Measurements from ENCODE around the gene LAMTOR2. TPM values are rescaled to one million over a fixed set of nuclear protein-coding genes. Genes with fewer than 3 reads are reported as not detected.

Gene LAMTOR2
- total and polyA plus RNA-seq, 2 of the 8 experiments (the other 6 are each of a cell fraction or from before 2014, with no cell fraction given) = 54.7 to 122 TPM

GRCh38 chr1:156074661-156075060, 20.1 kb downstream of the LAMTOR2 start:
- Histone ChIP-seq H2BK15ac (ENCODE audit: low read length) (0 out of 2 replicates have a peak overlapping the region, but pooled peaks have one; percentile 88), H2AK5ac (ENCODE audit: low read depth, low read length) (no peak overlapping the region), H3K56ac (replicated peaks; ENCODE audit: insufficient read length, low read depth, low read length) (no peak overlapping the region), H4K5ac (ENCODE audit: insufficient read length, low read depth, low read length) (peak overlapping the region; percentile 33), H2BK120ac (replicated peaks; ENCODE audit: low read depth, low read length) (no peak overlapping the region), H3K14ac (ENCODE audit: insufficient read length) (no peak overlapping the region), H3K23ac (ENCODE audit: insufficient read length) (no peak overlapping the region), H3K18ac (ENCODE audit: extremely low read depth, low read length) (peak overlapping the region; percentile 66; the same call in 1 of the 2 replicates), H2BK5ac (ENCODE audit: low read depth, low read length) (peak overlapping the region; percentile 54; the same call in 1 of the 2 replicates), H3K4me3 (ENCODE audit: extremely low read depth in 1 of 4, insufficient read depth in 2 of 4, low read depth in 3 of 4, low read length in 4 of 4) (peak overlapping the region in 1 of 4 experiments; percentile 18; a peak in 2 of 8 replicates), H3K4me1 (replicated peaks in 1 of 4; ENCODE audit: control insufficient read depth in 3 of 4, insufficient read depth in 4 of 4, low read length in 3 of 4) (peaks cover 24 to 62% (median 48%) of the 10 kb centered on the region in 4 experiments), H2BK20ac (ENCODE audit: low read length) (0 out of 2 replicates have a peak overlapping the region, but pooled peaks have one; percentile 3), H2AFZ (ENCODE audit: low read length) (no peak overlapping the region), H3K4me2 (ENCODE audit: insufficient read depth in 1 of 2, low read depth in 2 of 2, low read length in 2 of 2) (peak overlapping the region; percentile 44 to 79), H3K27ac (ENCODE audit: low read depth, low read length) (no peak overlapping the region), H3K79me2 (ENCODE audit: control insufficient read depth in 1 of 2, insufficient read depth in 2 of 2, low read length in 2 of 2) (peaks cover 12 to 43% of the 10 kb centered on the region in 2 experiments), H3K27me3 (replicated peaks in 1 of 4; ENCODE audit: control insufficient read depth in 3 of 4, extremely low read depth in 1 of 4, insufficient read depth in 3 of 4, low read length in 3 of 4) (no peaks in the 10 kb centered on the region), H3K9ac (replicated peaks in 1 of 4; ENCODE audit: extremely low read depth in 1 of 4, low read depth in 3 of 4, low read length in 3 of 4) (peak overlapping the region in 2 of 4 experiments; percentile 21 to 39; a peak in 2 of 7 replicates), H4K91ac (replicated peaks; ENCODE audit: insufficient read length, low read length) (peak overlapping the region; percentile 36), H4K8ac (ENCODE audit: extremely low read depth, insufficient read depth, low read length) (no peak overlapping the region), H4K20me1 (replicated peaks in 1 of 2; ENCODE audit: control insufficient read depth in 1 of 2, insufficient read depth in 2 of 2, low read length in 2 of 2) (peaks cover 9 to 31% of the 10 kb centered on the region in 2 experiments), H3K4ac (replicated peaks; ENCODE audit: insufficient read length, low read depth, low read length) (peak overlapping the region; percentile 38), H3K79me1 (ENCODE audit: low read depth, low read length) (peaks cover 18% of the 10 kb centered on the region), H3K9me3 (ENCODE audit: insufficient read depth in 2 of 2, low read depth in 1 of 2, low read length in 1 of 2) (no peaks in the 10 kb centered on the region), H3K23me2 (ENCODE audit: low read depth, low read length) (peaks cover 8% of the 10 kb centered on the region), H2BK12ac (ENCODE audit: low read depth, low read length) (0 out of 2 replicates have a peak overlapping the region, but pooled peaks have one; percentile 19), H3K36me3 (ENCODE audit: control insufficient read depth in 2 of 4, insufficient read depth in 4 of 4, low read length in 3 of 4) (peaks cover 4 to 33% (median 10%) of the 10 kb centered on the region in 4 experiments; a peak in 7 of 8 replicates)
- ChIA-PET CTCF (ENCODE audit: partially characterized antibody) (interaction anchor here (0.7 to 2.5 kb wide), 11 partner anchors 10 to 99 kb away, joined by 3 to 33 read pairs (median 4); partner anchors contain the start of gene UBQLN4), POLR2A (ENCODE audit: partially characterized antibody) (interaction anchor here (0.6 to 9.7 kb wide), 13 partner anchors 8 to 107 kb away, joined by 3 to 88 read pairs (median 6); partner anchors contain the start of genes ARHGEF2, LAMTOR2, LMNA and MEX3A)
- 29% methylated on average over 8 of the region's 8 CpGs; no CpG with 5 or more reads in 1 of the 2 experiments for WGBS, 2 experiments (ENCODE audit: extremely low coverage in 1 of 2, insufficient coverage in 1 of 2, insufficient read length in 1 of 2, insufficient replicate concordance in 2 of 2, low coverage in 1 of 2, low lambda C conversion rate in 2 of 2, missing lambda C conversion rate in 1 of 2)
- FAIRE-seq (no peak), DNase-seq (ENCODE audit: low read depth in 1 of 2, low spot score in 2 of 2) (no peak)
- TF ChIP-seq CREB1 (IDR thresholded peaks at IDR 0.05) = no peak
- TF ChIP-seq FOSL1 (IDR thresholded peaks at IDR 0.05; ENCODE audit: insufficient read depth, low read depth, low read length) = no peak
- no peak for TF ChIP-seq JUN (IDR thresholded peaks at IDR 0.05; ENCODE audit: low read depth, low read length)
